Right forelimb (tissue), 1 donor: ENCODE measurements around the gene CAPN10.
A peak's percentile ranks its signal among the peaks of the same experiment; 100 is the strongest.

ENCODE experiments used
- DNase-seq: peaks from one replicate; pipeline ENCODE4 v3.0.0-alpha.2; 2018

The CAPN10 gene

DNA sequence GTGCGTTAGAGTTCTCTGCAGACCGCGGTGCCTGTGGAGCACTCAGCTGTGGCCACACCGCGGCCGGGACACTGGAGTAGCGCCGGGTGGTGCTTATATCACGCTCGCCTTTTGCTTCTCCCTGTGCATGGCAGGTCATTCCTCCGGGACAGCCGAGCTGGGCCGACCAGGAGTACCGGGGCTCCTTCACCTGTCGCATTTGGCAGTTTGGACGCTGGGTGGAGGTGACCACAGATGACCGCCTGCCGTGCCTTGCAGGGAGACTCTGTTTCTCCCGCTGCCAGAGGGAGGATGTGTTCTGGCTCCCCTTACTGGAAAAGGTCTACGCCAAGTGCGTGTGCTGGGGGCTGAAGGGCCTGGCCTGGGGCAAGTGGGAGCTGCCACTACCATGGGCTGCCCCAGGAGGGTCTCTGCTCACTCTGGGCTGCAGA is 4.2 kb downstream of the CAPN10 start:
- DNase-seq, result no peak

DNA sequence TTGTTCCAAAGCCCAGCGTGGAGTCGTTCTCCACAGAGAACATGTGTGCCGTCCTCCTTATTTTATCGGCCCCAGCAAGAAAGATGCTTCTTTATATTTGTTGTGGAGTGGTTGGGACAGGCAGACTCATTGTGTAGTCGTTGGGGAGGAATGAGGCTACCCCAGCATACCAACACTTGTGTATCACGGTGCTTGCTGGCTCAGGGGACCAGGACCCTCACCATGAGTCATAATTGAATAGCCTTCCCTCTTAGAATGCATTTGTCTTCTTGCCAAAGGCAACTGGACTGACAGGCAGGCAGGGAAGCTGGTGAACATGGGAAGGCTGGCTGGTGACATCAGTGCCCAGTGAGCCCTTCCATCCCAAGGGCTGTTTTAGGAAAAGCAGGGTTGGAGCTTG is 4.7 kb downstream of the CAPN10 start:
- no peak for DNase-seq

DNA sequence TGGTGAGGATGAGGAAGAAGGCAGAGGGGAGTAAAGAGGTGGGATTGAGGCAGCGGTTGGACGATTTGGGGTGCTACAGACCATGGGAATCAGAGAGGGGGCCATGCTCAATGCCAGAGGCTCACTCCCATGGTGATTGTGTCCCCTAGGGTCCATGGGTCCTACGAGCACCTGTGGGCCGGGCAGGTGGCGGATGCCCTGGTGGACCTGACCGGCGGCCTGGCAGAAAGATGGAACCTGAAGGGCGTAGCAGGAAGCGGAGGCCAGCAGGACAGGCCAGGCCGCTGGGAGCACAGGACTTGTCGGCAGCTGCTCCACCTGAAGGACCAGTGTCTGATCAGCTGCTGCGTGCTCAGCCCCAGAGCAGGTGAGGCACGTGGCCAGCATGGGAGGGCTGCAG is 5.2 kb downstream of the CAPN10 start:
- DNase-seq, result no peak

DNA sequence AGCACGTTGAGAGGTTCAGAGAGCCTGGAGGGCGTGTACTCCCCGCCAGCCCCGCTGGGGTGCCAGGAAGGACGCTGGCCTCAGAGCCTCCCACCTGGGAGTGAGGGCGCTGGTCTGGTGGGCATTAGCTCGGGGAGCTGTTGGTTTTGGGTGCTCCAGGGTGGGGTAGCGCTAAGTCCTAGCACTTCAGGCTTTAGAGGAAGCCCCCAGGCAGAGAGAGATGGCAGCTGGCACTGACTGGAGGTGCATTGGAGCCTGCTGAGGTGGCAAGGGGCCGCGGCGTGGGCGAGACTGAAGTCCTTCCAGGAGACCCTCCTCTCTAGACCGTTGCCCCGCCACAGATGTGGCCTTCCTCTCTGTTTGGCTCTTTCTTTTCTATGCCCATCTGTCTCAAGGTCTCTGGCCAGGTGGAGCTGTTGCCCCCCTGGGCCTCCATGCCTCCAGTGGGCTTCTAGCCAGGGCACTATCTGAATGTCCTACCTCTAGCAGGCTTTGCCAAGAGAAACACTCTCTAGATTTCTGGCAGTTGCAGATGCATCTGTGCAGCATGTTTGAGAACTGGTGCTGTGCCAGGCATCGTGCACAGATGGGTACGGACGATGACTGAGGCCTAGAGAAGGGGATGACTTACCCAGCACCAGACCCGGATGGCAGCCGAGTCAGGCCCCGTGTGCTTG is 6.6 kb downstream of the CAPN10 start:
- DNase-seq, result peak; percentile 34

DNA sequence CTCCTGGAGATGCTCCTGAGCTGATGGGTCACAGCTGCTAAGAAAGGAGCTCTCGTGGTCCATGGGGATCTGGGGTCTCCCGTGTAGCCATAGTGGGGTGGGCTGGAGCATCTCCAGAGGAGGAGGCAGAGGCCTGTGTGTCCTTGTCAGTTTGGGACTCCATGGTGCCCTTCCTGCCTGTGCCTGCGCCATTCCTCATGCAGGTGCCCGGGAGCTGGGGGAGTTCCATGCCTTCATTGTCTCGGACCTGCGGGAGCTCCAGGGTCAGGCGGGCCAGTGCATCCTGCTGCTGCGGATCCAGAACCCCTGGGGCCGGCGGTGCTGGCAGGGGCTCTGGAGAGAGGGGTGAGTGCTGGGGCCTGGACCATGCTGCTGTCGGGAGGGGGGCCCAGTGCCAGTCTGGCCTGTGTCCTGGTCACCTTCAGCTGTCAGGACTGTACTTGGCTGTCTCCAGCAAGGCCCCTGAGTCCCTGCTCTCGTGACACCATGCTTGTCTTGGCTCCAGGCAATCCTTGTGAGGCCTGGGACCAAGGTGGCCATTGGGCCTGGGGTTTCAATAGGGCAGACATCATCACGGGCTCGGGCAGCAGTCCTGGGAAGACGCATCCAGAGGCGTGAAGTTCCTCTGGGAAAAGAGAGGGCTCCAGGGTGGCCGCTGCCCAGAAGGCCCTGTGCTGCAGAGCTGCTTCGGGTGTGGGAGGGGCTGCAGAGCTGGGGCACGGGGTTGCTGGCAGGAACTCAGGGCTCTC is 7.3 kb downstream of the CAPN10 start:
- peak; percentile 39 for DNase-seq

DNA sequence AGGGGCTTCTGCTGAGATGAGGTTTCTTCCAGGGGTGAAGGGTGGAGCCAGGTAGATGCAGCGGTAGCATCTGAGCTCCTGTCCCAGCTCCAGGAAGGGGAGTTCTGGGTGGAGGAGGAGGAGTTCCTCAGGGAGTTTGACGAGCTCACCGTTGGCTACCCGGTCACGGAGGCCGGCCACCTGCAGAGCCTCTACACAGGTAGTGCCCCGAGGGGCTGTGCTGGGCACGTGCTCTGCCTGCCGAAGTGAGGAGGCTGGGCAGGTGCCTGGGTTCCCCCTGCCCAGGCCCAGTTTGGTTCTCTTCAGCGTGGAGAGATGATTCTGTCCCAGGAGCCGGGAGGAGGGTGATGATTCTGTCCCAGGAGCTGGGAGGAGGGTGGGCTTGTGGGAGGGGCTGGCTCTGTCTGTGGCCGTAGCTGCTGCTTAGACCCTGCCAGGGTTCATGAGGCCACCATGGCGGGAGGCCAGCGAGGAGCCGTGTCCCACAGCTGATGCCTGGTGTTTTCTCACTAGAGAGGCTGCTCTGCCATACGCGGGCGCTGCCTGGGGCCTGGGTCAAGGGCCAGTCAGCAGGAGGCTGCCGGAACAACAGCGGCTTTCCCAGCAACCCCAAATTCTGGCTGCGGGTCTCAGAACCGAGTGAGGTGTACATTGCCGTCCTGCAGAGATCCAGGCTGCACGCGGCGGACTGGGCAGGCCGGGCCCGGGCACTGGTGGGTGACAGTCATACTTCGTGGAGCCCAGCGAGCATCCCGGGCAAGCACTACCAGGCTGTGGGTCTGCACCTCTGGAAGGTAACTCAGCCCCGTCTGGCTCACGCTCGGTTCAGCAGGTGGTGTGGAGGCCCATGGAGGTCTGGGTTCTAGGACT is 8.2 kb downstream of the CAPN10 start:
- DNase-seq, result peak; percentile 39

DNA sequence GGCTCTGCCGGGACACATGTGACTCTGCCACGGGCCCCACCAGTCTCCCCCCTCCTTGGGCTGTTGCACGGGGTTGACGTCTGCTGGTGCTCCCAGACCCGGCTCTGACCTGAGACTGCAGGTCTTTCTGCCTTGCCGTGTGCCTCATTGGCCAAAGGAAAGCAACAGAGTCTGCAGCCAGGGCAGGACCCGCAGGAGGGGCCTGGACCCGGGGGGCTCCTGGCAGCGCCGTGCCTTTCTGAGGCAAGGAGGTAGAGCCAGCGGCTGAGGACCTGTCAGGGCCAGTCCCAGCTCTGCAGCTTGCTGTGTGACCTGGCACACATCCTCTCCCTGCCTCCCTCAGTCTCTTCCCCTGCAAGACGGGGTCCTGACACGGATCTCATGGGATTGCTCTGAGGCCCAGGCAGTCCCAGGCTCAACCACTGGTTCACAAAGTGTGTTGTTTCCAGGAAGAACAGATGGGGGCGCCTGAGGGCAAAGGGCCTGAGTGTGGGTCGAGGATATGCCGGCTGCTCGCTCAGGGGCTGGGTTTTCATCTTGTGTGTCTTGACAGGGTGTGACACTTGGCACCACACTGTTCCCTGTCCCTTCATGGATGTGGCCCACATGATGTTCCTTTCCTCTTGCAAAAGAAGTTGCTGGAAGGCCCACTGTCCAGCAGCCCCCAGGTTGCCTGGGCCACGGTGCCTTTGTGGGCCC is 9.0 kb downstream of the CAPN10 start:
- DNase-seq, result peak; percentile 43

DNA sequence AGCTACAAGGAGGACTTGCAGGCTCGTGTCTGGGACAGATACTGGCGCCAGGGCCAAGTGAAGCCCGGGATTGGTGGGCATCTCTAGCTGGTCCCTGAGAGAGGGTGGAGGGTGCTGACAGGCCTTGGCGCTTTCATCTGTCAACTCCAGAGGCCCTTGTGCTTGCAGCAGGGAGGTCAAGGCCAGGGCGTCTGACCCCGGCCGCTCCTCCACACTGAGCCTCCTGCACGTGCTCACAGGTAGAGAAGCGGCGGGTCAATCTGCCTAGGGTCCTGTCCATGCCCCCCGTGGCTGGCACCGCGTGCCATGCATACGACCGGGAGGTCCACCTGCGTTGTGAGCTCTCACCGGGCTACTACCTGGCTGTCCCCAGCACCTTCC is 9.5 kb downstream of the CAPN10 start:
- peak; percentile 29 for DNase-seq

DNA sequence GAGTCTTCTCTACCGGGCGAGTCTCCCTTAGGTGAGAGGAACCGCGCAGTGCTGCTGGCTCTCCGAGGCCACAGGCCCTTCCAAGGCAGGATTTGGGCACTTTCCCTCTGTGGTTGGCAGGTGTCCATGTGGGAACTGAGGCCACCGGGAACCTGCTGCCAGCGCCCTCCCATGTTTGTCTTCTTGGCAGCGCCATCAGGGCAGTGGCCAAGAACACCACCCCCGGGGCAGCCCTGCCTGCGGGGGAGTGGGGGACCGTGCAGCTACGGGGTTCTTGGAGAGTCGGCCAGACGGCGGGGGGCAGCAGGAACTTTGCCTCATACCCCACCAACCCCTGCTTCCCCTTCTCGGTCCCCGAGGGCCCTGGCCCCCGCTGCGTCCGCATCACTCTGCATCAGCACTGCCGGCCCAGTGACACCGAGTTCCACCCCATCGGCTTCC is 10.0 kb downstream of the CAPN10 start:
- no peak for DNase-seq

DNA sequence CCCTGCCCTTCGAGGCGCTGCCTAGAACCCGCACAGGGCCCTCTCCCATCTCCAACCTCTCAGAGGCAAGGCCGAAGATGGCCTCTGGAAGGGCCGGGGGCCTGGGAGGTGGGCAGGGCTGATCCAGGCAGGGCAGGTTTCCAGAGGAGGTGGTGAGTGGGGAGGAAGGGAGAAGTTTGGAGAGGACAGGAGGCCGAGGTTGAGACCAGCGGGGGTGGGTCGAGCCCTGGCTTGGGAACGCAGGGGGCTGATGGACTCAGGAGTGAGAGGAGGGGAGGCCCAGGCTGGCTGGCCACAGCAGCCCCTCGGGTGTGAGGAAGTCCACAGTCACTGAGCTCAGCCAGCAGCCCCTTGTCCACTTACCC is 10.5 kb downstream of the CAPN10 start:
- DNase-seq, result peak; percentile 2

DNA sequence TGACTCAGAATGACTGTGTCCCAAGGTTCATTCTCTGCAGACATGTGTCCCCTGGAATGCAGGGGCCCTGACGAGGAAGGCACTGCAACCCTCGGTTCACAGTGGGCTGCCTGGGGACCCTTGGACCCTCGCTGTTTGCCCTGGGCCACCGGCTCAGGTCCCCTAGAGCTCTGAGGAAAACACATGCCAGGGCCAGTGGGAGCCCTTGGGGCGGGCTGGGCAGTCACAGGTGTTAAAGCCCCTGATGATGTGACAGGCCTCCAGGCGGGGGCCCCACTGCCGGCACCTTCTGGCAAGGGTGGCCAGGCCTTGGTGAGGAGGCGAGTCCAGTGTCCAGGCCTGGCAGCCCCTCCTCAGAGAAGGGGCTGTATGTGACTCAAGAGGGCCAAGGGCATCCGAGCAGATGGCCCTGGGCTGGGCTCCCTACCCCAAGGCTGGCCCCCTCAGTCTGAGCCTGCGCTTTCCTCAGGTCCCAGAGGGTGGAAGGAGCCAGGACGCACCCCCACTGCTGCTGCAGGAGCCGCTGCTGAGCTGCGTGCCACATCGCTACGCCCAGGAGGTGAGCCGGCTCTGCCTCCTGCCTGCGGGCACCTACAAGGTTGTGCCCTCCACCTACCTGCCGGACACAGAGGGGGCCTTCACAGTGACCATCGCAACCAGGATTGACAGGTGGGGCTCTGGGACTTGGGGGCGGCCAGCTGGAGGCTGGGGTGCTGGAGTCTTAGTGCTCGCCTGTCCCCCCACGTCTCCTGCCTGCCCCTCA is 11.1 kb downstream of the CAPN10 start:
- DNase-seq, result peak; percentile 24

DNA sequence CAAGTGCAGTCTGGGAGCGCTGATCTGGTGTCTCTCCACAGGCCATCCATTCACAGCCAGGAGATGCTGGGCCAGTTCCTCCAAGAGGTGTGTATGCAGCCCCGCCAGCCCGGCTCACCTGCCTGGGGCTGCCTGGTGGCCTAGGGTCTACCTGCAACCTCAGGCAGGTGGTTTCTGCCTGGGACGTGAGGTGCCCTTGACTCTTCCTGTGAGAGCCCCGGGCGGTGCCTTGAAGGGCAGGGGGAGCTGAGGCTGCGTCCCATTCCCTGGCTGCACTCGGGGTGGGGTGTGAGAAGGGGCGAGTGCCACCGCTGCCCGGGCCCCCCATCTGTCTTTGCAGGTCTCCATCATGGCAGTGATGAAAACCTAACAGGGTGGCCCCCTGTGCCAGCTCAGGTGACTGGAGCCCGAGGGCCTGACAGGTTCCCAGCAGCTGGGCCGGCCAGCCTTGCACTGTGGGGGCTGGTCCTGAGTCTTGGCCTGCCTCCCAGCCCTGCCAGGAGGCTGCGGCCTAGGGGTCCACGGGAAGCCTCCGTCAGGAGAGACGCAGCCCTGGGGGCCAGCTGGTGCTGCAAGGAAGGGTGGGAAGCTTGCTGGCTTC is 11.9 kb downstream of the CAPN10 start:
- DNase-seq, result peak; percentile 36

DNA sequence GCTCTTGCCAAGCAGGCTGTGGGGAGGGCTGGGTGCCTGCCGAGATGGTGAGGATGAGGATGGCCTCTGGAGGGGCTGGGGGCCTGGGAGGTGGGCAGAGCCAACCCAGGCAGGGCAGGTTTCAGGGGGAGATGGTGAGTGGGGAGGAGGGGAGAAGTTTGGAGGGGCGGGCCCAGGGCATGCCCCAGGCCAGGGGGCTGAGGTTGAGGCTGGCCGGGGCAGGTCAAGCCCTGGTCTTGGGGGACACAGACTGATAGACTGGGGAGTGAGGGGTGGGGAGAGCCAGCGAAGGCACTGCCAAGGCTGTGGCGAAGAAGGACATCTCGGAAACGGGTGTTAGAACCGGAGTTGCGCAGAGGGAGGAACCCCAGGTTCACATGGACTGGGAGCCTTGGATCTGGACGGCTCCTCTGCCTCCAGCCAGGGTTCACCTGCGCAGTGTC is 12.6 kb downstream of the CAPN10 start:
- peak; percentile 22 for DNase-seq

DNA sequence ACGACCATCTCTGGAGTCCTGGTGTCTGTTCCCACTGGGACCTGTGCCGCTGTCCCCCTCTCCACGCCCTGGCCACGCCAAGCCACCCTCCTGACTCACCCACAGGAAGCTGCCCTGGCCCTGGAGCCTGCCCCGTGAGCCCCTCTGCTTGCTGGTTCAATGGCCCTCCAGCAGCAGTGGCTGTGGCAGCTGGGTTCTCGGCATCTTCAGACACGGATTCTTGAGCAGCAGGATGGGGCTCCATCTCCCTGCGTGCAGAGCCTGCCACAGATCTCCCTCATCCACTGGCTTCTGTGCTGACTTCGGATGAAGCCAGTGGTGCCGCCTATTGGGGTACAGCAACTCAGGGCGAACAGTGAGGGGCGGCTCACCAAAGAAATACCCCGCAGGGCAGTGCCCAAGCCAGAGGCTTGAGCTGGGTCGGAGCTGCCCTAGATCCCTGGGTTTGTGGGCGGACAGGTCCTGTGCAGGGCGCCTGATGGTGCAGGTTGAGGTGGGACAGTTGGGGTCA is 14.0 kb downstream of the CAPN10 start:
- DNase-seq, result peak; percentile 27

DNA sequence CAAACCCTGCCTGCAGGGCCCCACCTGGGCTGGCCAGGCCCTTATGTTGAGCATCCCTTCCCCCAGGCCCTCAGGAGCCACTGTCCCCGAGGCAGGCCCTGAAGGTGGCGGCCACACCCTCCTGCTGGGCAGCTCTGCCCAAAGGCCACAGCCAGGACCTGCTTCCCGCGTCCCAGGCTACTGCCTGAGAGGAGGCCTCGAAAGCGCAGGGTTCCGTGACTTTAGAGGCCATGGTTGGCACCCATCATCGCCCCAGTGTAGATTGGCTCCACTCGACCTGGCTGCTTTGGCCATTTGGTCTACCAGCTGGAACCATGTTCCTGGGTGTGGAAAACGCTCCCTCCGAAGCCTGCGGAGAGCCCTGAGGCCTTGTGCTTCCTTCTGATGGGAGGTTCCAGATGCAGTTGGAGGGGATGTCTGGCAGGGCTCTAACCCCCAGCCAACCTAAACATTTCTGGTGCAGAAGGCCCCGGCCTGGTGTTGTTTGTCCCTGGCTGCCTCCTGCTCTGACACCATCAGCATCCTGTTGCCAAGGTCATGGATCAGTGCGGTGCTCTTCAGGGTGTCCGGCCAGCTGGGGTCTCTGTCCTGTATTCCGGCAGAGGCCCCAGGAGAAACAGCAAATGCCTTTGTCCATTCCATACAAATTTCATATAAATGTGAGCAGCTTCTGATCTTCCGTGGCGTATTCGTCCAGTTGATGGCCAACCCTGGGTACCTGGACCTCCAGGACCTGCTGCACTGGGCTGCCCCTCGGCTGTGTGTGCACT is 14.7 kb downstream of the CAPN10 start:
- DNase-seq, result peak; percentile 37

DNA sequence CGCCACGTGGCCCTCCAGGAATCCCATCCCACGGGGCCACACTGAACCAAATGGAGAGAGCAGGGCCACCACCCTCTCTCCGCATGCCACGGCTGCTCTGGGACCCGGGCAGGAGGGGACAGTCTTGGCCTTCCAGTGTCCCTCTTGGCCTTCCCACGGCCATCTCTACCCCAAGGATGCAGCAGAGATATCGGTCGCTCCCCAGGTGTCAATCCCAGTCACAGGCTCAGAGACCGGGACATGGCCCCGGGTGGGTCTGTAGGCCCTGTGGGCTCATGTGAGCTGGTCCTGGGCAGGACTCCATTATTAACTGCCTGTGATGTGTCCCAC is 15.3 kb downstream of the CAPN10 start:
- peak; percentile 29 for DNase-seq

DNA sequence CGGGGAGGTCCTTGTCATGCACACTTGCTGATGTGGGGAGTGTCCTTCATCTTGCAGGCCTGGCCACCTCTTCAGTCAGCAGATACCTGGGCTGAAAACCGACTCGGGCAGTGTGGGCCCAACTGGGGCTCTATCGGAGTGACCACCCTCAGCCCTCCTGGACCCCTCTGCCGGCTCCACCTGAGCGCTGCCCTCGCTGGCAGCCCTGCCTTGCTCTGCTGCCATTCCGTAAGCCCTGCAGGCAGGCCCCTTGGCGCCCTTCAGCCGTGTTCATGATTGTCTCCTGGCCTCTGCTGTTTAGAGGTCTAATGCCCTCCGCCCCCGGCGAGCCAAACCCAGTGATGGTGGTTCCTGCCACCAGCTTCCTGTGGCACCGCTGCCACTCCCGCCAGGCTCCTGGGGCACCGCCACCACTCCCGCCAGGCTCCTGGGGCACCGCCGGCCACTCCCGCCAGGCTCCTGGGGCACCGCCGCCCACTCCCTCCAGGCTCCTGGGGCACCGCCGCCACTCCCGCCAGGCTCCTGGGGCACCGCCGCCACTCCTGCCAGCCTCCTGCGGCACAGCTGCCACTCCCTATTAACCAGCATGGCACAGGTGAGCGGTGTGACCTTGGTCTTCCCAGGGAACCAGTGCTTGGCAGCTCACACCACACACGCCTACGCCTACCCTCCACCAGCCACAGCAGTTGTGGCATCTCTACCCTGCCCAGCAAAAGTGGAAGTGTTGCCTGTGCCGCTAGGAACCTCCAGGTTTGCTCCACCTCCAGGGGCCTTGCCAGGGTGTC is 15.9 kb downstream of the CAPN10 start:
- DNase-seq, result peak; percentile 35

DNA sequence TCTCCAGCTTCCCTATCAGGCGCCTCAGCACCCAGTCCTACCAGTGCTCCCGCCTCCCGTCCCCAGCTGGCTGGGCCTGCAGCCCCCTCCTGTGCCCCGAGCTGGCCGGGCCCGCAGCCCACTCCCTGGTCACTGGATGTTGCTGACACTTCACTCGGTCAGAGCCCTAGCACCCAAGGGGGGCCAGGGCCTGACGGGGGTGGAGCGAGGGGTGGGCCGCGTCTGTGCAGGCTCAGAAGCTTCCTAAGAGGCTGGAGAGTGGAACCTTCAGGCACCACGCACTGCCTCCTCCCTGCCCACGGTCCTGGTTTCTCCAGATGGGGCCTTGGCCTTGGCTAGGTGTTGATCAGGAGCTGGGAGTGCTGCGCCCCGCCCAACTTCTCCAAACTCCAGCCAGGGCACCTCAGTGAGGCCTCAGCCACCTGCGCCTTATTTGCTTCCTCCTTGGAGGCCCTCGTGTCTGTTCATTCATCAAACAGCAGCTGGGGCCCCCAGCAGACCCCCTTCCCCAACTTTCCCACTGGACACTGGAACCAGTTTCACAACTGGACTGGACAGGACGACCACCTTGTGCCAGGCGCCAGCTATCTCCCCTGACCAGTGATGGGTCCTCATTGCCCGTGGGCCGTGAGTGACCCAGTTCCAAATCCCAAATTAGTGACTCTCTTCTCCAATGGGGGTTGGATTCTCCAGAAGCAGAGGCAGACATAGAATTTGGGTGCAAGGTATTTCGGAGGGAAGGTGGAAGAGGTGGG is 16.7 kb downstream of the CAPN10 start:
- peak; percentile 30 for DNase-seq

DNA sequence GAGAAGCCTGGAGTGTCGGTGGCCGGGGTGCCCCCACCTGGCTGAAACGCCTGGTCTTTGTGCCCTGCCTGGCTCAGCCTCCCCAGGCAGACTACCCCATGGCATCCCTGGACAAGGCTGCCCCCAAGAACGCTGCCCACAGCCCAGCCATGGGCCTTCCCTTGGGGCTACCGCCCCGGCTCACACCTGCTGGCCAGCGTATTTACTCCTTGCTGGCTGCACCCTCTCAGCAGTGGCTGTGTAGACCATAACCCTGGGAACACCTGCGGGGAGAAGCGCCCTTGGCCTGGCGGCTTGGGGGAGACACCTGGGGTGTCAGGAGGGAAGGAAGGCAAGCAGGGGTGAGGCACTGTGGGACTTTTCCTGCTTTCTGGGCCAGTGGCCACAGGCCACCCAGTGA is 17.3 kb downstream of the CAPN10 start:
- peak; percentile 31 for DNase-seq
